ENCODE data around the gene DCTN2.

DCTN2 gene

DNA sequence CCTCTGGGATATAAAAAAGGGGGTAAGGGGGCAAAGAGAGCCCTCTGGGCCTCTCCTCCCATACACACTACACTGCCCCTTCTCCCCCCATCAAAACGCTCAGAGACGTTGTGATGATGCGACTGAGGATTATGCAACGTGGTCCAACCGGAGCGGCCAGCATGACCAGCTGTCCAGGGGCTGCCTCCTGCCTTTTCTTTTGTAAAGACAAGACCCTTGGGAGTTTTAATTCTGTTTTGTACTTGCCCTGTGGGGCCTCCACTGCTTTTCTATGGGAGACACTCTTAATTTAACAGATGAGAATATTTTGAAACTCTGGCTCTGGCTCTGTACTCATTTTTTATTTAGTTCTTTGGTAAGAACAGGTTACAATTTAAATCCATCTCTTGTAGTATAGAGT lies 17.2 kb downstream of the DCTN2 start:
- TF ChIP-seq, protein P1, sequence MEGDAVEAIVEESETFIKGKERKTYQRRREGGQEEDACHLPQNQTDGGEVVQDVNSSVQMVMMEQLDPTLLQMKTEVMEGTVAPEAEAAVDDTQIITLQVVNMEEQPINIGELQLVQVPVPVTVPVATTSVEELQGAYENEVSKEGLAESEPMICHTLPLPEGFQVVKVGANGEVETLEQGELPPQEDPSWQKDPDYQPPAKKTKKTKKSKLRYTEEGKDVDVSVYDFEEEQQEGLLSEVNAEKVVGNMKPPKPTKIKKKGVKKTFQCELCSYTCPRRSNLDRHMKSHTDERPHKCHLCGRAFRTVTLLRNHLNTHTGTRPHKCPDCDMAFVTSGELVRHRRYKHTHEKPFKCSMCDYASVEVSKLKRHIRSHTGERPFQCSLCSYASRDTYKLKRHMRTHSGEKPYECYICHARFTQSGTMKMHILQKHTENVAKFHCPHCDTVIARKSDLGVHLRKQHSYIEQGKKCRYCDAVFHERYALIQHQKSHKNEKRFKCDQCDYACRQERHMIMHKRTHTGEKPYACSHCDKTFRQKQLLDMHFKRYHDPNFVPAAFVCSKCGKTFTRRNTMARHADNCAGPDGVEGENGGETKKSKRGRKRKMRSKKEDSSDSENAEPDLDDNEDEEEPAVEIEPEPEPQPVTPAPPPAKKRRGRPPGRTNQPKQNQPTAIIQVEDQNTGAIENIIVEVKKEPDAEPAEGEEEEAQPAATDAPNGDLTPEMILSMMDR (IDR thresholded peaks at IDR 0.05; ENCODE audit: borderline replicate concordance, control extremely low read depth, extremely low read depth, insufficient read depth, missing control alignments): no peak
- in situ Hi-C loops (cut with MboI; ENCODE audit: low sequenced_read_pairs, unreplicated experiment): no loop called here
- no peak for DNase-seq (ENCODE audit: low spot score)

DNA sequence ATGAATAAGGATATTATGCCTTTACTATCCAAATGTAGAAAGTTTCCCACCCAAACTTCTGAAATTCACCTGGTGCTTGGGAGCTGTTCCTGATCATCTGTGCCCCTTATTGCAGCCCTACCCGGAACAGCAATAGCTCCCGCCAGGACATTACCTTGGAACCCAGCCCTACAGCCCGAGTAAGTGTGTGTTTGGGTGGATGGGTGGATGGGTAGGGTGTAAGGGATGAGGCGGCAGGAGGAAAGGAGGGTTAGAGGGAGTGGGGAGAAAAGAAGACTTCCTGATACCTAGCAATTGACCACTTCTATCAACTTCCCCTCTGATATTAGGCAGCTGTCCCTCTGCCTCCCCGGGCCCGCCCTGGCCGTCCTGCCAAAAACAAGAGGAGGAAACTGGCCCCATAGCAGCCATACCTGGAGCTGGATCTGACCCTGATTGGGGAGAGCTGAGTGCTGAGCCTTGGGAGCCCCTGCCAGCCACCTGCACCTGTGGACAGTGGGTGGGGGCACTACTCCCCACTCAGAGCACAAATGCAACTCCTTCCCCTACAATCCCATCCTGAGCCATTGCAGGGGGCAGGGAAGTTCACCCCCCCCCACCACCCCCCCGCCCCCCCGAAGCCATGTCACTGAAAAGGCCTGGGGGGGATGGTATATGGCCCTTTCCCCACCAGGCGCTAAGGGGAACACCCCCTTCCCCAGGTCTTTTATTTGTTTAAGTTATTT lies 18.0 kb downstream of the DCTN2 start:
- in situ Hi-C loops (cut with MboI; ENCODE audit: low sequenced_read_pairs, unreplicated experiment): no loop called here

DNA sequence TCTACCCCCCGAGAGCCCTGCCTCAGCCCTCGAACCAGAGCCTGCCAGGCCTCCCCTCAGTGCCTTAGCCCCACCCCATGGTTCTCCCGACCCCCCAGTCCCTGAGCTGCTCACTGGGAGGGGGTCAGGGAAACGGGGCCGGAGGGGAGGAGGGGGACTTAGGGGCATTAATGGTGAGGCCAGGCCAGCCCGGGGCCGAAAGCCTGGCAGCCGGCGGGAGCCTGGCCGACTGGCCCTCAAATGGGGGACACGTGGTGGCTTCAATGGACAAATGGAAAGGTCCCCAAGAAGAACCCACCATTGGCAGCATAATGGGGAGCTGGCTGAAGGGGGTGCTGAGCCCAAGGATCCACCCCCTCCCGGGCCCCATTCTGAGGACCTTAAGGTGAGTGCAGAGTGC lies 18.8 kb downstream of the DCTN2 start:
- TF ChIP-seq, protein P1 (IDR thresholded peaks at IDR 0.05; ENCODE audit: borderline replicate concordance, control extremely low read depth, extremely low read depth, insufficient read depth, missing control alignments): no peak
- in situ Hi-C loops (cut with MboI; ENCODE audit: low sequenced_read_pairs, unreplicated experiment): no loop called here
- no peak for DNase-seq (ENCODE audit: low spot score)

More for the DNA sequence above, 18.0 kb downstream of the DCTN2 start:
- TF ChIP-seq, protein P1 (IDR thresholded peaks at IDR 0.05; ENCODE audit: borderline replicate concordance, control extremely low read depth, extremely low read depth, insufficient read depth, missing control alignments): no peak
- no peak for DNase-seq (ENCODE audit: low spot score)

DNA sequence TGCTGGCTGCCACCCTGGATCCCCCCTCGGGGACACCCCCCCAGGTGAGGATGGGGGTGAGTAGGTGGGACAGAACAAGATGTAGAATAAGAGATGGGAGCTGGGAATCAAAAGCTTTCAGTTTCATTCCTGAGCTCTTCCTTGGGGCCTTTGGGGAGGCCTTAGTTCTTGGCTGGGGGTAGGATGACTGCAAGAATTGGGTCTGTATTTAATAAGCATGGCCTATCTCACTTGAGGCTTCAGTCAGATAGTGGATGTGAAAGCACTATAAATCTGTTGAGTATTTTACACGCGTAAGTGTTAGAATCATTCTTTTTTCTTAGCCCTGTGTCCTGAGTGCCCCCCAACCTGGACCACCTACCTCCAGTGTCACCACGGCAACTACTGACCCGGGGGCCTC lies 19.8 kb downstream of the DCTN2 start:
- no peak for DNase-seq (ENCODE audit: low spot score)
- TF ChIP-seq, protein P1 (IDR thresholded peaks at IDR 0.05; ENCODE audit: borderline replicate concordance, control extremely low read depth, extremely low read depth, insufficient read depth, missing control alignments): no peak
- in situ Hi-C loops (cut with MboI; ENCODE audit: low sequenced_read_pairs, unreplicated experiment): no loop called here

DNA sequence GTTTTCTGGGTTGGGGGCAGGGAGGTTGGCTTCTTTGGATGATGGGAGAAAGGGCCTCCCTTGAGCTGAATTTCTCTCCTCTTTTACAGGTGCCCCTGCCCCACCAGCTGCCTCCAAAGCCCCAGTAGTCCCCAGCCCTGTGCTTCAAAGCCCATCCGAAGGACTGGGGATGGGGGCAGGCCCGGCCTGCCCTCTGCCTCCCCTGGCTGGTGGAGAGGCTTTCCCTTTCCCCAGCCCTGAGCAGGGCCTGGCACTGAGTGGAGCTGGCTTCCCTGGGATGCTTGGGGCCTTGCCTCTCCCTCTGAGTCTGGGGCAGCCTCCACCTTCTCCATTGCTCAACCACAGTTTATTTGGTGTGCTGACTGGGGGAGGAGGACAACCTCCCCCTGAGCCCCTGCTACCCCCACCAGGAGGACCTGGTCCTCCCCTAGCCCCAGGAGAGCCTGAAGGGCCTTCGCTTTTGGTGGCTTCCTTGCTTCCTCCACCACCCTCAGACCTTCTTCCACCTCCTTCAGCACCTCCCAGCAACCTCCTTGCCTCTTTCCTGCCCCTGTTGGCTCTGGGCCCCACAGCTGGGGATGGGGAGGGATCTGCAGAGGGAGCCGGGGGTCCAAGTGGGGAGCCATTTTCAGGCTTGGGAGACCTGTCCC lies 20.4 kb downstream of the DCTN2 start:
- in situ Hi-C loops (cut with MboI; ENCODE audit: low sequenced_read_pairs, unreplicated experiment): no loop called here
- TF ChIP-seq, protein P1 (IDR thresholded peaks at IDR 0.05; ENCODE audit: borderline replicate concordance, control extremely low read depth, extremely low read depth, insufficient read depth, missing control alignments): no peak
- DNase-seq (ENCODE audit: low spot score): no peak

DNA sequence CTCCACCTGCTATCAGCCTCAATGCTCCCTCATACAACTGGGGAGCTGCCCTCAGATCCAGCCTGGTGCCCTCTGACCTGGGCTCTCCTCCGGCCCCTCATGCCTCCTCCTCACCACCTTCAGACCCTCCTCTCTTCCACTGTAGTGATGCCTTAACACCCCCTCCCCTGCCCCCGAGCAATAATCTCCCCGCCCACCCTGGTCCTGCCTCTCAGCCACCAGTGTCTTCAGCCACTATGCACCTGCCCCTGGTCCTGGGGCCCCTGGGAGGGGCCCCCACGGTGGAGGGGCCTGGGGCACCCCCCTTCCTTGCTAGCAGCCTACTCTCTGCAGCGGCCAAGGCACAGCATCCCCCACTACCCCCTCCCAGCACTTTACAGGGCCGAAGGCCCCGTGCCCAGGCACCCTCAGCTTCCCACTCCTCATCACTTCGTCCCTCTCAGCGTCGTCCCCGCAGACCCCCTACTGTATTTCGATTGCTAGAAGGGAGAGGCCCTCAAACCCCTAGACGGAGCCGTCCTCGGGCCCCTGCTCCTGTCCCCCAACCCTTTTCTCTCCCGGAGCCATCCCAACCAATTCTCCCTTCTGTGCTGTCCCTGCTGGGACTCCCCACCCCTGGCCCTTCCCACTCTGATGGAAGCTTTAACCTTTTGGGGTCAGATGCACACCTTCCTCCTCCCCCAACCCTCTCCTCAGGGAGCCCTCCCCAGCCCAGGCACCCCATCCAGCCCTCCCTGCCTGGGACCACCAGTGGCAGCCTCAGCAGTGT lies 21.2 kb downstream of the DCTN2 start:
- in situ Hi-C loops (cut with MboI; ENCODE audit: low sequenced_read_pairs, unreplicated experiment): no loop called here
- no peak for DNase-seq (ENCODE audit: low spot score)
- TF ChIP-seq, protein P1 (IDR thresholded peaks at IDR 0.05; ENCODE audit: borderline replicate concordance, control extremely low read depth, extremely low read depth, insufficient read depth, missing control alignments): no peak
